Stomach (tissue), 4 donors: Measurements from ENCODE around the gene ATXN10.

Source experiments
- EP300 ChIP-seq: sonication (generic); formaldehyde crosslinking; IDR thresholded peaks from one replicate; pipeline ENCODE4 v1.6.1; 2017; ENCODE audit warnings: antibody characterized with exemption
- POLR2A ChIP-seq, 4 donors: fragments of 450-650 bp; IDR thresholded peaks; one replicate each; pipeline ENCODE4 v1.6.1; 2016; ENCODE audit warnings: antibody characterized with exemption in 4 of 4, control low read depth in 2 of 4, mild to moderate bottlenecking in 1 of 4, moderate library complexity in 1 of 4
- POLR2AphosphoS5 ChIP-seq, 3 donors: sonication (generic); formaldehyde crosslinking; IDR thresholded peaks; one replicate each; pipeline ENCODE4 v1.6.1; 2016; ENCODE audit warnings: antibody characterized with exemption in 3 of 3
- TF ChIP-seq, protein P1 (sequence below), 7 experiments: fragments of 450-650 bp in 4 of 7; fragments of 200-600 bp in 3 of 7; sonication (generic) in 3 of 7; IDR thresholded peaks; one replicate each; pipeline ENCODE4 v1.5.1; 2016 to 2019; ENCODE audit warnings: antibody characterized with exemption in 7 of 7, control low read depth in 2 of 7, mild to moderate bottlenecking in 1 of 7

DNA sequence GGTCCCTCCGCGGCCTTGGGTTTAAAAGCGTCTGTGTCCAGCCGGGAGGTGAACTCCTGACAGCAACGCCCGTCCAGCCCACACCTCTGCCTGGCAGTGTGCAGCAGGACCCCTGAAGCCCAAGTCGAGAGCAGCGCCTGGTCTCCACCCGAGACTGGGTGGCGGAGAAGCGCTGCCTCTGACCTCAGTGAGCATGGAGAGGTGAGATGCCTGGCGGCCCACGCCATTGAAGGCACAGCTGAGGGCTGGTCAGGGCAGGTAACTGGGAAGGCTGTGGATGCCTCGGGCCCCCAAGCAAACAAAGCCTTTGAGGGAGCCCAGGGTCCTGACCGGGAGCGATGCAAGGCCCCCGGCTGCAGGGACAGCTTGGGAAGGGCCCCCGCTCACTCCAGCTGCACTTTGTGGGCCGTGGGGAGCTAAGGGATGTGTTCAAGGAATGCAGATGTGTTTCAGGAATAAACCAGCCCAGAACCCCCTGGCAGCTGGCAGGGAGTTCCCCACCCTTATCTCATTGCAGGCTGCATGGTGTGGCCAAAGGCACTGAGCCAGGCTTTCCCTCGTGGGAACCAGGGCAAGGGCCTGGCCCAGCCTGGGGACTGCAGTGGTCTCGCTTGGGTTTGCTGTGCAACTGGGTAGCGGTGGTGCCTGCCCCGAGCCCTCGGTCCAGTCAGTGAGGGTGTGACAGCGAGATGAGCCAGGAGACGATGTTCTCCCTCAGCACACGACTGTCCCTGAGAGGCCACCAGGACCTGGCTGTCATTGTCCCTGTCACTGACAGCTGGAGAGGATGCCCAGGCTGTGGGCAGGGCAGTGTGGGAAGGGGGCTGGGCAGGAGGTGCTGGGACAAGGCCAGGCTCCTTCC lies 212.8 kb downstream of the ATXN10 start:
- TF ChIP-seq, protein P1, sequence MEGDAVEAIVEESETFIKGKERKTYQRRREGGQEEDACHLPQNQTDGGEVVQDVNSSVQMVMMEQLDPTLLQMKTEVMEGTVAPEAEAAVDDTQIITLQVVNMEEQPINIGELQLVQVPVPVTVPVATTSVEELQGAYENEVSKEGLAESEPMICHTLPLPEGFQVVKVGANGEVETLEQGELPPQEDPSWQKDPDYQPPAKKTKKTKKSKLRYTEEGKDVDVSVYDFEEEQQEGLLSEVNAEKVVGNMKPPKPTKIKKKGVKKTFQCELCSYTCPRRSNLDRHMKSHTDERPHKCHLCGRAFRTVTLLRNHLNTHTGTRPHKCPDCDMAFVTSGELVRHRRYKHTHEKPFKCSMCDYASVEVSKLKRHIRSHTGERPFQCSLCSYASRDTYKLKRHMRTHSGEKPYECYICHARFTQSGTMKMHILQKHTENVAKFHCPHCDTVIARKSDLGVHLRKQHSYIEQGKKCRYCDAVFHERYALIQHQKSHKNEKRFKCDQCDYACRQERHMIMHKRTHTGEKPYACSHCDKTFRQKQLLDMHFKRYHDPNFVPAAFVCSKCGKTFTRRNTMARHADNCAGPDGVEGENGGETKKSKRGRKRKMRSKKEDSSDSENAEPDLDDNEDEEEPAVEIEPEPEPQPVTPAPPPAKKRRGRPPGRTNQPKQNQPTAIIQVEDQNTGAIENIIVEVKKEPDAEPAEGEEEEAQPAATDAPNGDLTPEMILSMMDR (IDR thresholded peaks at IDR 0.05): no peak
- TF ChIP-seq POLR2AphosphoS5 (IDR thresholded peaks at IDR 0.05): no peak
- no peak for TF ChIP-seq POLR2A (IDR thresholded peaks at IDR 0.05)
- no peak for TF ChIP-seq EP300
